DMS153 treated with DMSO at 0.1 percent for 48 hours (cell line): Measurements from ENCODE around the gene MSH5.
A peak's percentile ranks its signal among the peaks of the same experiment; 100 is the strongest.

Experiments
- DNase-seq: peaks from one replicate; lab custom pipeline; 2025; ENCODE audit not compliant: unreplicated experiment; lab: John Stamatoyannopoulos, UW

Gene MSH5

DNA sequence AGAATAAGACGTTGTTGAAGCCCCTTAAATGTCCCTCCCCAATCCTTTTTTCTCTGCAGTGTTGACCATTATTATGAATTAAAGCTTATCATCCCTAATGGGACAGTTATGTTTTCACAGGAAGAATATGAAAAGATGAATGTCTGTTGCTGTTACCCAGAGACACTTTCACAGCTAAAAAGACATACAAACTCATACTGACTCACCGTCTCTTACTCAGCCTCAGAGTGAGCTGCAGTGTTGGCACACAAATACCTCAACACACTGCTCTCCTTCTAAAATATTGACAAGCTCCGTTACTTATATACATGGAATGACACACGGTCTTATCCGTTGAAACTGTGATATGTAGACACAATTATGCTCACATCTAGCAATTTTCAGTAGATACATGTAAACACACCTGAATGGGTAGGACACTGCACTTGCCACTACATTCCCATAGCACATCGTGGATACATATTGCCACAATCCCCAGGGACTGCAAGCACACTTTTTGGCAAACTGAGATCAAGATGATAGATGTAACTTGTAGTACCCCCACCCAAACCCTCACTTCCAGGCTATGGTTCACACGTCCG is 13.0 kb downstream of the MSH5 start:
- DNase-seq: no peak

DNA sequence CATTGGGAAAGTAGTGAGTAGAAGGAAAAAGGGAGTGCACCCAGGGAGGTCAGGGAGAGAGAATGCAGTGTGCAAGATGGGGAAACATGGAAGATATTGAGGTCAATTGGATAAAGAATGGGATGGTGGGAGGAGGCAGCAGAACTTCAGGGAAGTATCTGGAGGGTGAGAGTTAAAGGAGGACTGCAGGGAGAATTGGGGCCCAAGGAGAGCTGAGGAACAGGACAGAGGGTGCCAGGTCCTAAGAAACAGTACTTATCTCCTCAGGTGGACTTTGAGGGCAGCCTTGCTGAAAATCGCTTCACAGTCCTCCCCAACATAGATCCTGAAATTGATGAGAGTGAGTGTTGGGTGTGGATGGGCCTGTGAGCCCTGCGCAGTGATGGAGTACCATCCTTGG is 18.5 kb downstream of the MSH5 start:
- DNase-seq: no peak

DNA sequence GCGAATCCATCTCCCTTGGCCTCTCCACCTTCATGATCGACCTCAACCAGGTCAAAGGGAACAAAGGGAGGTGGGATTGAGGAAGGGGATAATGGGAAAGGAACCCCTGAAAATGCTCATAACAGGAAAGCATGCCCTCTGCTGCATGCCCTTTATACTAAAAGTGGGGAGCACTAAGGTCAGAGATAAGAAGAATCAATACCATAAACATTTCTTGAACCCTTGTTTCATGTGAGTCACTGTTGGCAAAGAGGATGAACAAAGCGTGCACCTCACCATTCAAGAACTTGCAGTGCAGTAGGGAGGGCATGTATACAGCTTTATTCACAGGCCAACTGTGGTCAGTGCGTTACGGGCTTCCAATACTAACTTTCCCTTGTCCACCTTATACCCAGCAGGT is 21.0 kb downstream of the MSH5 start:
- no peak for DNase-seq

DNA sequence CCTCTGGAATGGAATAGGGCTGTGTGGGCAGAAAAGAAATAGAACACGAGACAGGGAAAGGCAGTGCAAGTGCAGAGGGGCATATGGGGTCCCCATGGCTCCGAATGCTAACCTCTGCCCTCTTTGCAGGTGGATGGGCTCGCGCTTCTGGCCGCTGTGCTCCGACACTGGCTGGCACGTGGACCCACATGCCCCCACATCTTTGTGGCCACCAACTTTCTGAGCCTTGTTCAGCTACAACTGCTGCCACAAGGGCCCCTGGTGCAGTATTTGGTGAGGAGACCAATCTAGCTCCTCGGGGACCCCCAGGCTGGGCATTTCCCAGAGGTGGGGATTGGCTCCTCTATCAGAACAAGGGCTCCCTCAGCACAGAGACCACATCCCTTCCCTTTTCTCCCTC is 21.5 kb downstream of the MSH5 start:
- no peak for DNase-seq

DNA sequence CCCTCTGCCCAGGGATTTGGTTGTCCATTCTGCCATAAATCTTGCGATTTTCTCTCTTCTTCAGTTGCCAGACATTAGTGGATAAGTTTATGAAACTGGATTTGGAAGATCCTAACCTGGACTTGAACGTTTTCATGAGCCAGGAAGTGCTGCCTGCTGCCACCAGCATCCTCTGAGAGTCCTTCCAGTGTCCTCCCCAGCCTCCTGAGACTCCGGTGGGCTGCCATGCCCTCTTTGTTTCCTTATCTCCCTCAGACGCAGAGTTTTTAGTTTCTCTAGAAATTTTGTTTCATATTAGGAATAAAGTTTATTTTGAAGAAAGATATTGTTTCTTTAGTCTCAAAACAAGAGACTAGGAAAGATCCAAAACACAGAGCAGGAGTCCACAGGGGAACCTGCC is 22.6 kb downstream of the MSH5 start, which contains the start of gene SAPCD1:
SAPCD1 (plus strand) TSS at position 301 of the 400 bp plus-strand sequence. CDS start 399 bp downstream, outside the sequence.
- DNase-seq: no peak

DNA sequence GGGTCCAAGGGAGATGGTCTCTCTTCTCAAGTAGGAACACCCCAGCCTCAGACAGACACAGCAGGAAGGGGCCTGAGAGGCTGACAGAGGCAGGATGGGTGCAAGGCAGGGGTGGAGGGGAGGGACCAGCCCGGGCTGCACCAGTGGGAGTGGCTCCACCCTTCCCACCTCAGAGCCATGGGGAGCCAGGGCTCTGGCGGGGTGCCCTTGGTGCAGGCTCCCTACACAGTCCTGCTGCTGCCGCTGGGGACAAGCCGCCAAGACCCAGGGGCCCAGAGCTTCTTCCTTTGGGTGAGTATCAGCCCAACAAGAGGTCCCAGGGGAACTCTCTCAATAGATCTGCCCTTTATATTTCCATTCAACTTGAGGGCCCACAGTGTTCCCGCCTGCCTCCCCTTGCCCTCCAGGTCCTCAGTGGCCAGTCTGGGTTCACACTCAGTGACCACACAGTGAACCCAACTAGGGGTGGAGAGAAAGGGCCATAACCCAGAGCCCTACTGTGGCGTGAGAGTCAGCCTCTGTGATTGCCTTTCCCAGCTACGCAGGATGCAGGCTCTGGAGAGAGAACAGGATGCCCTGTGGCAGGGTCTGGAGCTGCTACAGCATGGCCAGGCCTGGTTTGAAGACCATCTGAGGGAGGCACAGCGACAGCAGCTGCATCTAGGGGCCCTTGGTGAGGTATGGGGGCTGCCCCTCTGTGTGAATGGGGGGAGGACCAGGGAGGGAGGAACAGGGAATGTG is 23.2 kb downstream of the MSH5 start:
- no peak for DNase-seq

DNA sequence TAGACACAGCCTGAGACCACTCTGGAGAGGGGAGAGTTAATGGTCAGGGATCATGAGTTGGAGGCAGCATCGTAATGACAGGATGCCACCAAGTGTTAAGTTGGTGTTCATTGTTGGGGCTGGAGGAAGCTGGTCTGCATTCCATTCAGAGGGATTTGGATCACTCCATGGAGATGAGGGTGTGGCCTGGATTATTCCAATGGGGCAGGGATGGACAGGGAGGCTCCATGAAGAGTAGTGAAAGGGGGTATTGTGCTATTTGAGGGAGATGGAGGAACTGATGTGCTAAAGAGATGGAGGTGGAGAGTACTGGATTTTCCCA is 23.8 kb downstream of the MSH5 start:
- no peak for DNase-seq

DNA sequence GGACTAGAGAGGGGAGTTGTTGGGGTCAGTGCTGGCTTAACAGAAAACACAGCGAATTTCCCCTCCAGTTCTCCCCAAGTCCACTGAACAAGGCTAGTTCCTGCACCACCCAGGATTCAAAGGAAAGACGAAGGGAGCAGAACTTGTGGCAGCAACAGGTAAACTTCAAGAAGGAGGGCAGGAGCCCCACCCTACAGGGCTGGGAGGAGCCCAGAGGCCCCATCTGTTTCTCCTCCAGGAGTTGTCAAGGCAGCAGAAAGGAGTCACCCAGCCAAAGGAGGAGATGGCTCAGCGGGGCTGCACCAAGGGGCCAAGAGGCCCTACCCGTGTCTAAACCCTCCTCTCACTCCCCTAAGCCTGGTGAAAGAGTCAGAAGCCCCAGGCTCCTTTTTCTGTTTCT is 24.4 kb downstream of the MSH5 start:
- no peak for DNase-seq

DNA sequence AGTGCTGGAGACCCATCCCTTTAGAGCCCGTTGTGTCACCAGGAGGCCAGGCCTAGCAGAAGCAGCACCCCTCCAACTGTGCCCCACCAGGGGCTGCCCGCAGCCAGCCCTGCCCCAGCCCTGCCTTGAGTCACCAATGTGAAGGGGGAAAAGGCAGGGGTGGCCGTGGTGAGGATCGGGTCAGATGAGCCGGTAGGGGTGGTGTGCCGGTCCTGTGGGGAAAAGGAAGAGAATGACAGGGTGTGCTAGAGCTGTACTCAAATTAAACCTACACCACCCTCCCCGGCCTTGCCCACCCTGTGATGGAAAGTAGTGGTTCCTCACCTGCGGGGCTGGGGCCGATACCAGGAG is 25.7 kb downstream of the MSH5 start:
- no peak for DNase-seq

DNA sequence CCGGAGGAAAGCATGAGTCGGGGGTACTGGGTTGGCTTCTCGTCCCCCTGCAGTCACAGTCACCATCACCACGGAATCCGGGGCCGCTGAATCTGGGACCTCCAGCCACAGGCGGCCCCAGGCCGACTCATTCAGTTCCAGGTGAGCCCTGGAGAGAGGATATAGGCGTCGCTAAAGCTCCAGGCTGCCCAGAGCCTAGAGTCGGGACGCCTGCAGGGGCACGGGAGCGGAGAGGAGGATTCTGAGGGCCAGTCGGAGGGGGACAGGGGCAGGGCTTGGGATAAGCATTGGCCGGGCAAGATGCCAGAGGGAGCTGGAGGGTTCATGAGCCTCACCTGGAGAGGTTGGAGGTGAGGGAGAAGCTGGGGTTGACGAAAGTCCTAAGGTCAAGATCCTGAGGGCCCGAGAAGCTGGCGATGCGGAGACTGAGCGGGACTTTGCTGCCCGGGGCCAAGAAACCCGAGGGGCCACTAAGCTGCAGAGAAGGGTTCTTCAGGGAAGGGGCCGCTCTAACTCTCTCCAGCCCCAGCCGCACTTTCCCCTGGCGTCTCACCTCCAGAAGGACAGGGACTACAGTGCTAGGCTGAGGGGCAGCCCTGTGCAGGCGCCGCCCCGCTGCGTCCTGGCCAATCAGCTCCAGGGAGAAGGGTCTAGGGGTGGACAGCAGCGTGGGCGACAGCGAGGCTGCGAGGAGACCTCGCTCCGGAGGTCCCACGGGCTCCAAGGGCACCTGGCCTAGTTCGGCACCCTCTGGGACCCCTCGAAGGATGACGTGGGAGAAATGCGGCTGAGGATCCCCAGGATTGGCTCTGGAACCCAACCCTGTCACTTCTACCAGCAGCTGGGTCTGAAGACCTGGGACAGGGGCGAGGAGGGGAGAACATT is 26.3 kb downstream of the MSH5 start:
- DNase-seq: no peak

DNA sequence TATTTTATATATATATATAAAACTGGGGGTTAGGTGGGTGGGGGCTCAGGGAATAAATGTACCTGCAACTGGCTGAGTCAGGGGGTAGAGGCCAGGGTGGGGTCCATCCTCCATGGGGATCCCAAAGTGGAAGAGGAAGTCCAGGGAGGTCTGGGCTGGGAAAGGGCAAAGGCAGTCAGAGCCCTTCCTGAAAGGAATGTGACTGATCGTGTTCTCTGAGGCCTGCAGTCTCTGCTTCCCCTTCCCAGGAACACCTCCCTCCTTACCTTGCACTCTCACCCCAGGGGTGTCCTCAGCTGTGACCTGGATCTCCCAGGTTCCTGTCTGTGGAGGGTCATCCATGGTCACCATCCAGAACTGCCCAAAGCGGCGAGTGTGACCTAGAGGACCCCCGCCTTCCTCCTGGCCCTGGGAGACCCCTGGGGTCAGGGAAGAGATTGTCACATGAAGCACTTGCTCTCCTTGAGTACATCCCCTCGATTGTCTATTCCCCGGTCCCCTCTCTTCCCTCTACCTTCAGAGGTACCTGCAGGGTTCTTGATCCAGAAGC is 27.4 kb downstream of the MSH5 start:
- no peak for DNase-seq

DNA sequence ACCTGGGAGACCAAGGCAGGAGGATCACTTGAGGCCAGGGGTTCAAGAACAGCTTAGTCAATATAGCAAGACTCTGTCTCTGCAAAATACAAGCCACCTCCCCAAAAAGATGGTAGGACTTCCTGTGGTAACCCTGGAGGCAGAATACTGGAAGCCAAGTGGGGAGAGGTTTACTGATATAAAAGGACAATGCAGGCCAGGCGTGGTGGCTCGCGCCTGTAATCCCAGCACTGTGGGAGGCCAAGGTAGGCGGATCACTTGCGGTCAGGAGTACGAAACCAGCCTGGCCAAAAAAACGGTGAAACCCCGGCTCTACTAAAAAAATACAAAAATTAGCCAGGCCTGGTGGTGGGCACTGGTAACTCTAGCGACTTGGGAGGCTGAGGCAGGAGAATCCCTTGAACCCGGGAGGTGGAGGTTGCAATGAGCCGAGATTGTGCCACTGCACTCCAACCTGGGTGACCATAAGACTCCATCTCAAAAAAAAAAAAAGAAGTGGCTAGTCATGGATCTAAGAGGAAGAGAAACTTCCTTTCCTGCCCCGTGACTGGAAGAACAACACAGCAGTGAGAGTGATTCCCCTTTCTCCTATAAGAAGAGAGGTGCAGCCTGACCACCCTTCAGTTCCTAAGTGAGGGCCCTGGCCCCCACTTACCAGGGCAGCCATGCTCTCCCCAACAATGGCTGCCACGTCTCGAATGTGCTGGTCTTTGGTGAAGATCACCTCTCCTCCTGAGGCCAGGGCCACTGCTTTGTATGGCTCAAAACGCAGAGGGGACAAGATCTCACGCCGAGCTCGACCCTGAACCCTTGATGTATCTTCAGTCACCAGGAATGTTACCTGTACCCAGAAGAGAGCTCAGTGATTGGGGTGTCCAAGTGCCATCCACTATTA is 28.8 kb downstream of the MSH5 start:
- DNase-seq: no peak

DNA sequence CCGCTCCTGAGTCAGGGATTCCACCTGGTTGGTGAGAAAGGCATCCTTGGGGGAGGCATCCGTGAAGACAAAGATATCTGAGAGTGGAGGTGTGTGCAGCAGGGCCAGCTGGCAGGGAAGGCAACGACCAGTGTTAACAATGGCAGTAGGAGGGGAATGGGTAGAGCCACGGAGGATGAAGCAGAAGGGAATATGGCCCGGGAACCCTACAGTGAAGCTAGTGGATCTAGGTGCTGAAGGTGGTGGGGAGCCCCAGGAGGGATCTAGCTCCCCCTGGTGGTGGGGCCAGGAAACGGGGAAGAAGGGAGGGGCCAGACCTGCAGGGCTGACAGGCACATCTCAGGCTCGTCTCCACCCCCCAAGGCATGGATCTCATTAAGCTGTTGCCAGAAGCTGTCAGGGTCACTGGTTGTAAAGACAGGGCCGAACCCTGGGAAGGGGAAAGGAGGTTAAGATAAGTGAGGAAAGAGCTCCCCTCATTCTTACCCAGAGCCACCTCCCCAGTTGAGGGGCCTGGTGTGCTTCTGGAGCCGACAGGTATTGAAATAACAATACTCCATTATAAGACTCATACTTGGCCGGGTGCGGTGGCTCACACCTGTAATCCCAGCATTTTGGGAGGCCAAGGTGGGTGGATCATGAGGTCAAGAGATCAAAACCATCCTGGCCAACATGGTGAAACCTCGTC is 30.0 kb downstream of the MSH5 start:
- peak; percentile 36 for DNase-seq

DNA sequence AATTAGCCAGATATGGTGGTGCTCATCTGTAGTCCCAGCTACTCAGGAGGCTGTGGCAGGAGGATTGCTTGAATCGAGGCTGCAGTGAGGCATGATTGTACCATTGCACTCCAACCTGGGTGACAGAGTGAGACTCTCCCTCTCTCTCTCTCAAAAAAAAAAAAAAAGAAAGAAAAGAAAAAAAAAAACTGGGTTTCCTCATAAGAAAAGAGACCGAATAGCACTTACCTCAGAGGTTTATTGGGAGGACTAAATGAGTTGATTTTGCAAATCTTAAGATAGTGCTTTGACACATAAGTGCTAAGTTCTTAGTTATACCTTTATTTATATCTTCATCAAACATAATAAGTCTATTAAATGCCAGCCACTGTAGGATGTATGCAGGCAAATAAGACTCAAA is 31.1 kb downstream of the MSH5 start:
- no peak for DNase-seq

DNA sequence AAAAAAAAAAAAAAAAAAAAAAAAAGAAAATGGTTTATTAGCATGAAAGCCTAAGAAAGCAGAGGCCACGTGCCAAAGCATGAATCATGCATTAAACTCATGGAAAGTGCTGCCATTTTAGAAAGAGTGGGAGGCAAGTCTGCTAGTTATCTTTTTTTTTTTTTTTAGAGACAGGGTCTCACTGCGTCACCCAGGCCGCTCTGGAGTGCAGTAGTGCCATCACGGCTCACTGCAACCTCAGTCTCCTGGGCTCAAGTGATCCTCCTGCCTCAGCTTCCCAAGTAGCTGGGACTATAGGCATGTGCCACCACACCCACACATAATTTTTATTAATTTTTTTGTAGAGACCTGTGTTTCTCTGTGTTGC is 32.2 kb downstream of the MSH5 start:
- no peak for DNase-seq

DNA sequence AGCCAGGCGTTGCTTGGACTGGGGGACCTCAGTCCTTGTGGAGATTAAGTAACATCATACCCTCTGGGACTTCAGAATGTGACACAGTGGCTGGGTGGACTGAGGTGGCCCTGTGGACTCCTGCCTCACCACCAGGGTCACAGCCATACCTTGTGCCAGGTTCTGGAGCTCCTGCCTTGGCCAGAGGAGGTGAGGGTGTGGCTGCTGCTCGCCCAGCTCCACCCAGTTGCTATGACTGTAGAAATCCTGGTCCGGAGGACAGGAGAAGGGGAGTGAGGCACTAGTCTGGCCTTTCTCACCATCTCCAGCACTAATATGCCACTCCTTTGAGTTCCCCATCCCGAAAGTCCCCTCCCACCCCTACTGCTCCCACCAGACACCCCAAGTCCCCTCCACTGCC is 35.4 kb downstream of the MSH5 start:
- DNase-seq: no peak

DNA sequence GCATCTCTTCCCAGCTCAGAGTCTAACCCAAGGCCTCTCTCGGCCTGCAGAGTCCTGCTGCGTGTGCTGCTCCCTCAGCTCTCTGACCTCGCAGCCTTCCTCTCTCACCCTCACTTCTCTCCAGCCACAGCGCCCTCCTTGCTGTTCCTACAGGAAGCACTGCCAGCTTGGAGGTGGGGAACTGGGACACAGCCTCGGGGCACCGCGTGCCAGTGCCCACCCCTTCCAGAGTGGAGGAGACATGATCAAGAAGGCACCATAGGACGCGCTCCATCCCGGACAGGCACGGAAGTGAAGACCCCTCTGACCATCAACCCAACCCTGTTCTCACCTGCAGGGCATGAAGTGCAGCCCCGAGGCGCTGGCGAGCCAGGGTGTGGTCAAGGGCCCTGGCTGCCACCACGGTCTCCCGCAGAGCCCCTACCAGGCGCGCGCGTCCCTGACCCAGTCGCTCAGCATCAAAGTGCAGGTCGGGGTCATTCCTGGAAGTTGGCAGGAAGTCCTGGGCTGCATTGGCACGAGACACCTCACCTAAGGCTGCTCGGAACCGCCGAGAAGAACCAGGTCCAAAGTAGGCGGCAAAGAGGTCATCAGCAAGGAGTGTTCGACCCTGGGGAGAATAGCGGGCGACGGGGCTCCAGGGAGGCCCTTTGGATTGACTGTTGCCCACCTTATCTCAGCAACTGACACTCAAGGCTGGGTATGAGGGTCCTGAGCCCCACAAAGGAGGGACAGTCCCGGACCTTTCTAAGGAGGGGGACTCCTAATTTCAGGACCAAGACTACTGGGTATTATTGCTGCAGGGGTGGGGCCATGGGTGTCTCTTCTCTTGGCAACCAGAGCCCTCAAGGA is 36.1 kb downstream of the MSH5 start:
- no peak for DNase-seq

DNA sequence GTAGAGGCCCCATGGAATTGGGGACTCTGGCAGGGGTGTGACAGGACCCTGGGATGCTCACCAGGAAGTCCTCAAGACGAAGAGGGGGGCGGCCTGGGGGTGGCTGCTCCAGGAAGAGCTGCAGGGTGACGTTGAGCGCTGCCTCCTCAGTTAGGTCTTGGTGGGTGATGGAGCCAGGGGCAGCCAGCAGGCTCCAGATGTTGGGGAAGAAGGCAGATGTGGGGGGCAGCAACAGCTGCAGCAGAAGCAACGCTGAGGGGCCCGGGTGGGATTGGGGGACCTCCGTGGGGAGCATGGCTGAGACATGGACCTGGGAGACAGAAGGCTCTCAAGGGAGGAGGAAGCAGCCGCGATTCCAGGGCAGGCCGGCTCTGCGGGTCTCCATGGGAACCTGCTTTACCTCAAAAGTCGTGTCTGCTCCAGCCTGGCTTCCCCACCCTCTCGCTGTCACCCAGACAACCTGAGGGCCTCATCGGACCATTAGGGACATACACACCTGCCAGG is 36.7 kb downstream of the MSH5 start:
- peak; percentile 37 for DNase-seq

DNA sequence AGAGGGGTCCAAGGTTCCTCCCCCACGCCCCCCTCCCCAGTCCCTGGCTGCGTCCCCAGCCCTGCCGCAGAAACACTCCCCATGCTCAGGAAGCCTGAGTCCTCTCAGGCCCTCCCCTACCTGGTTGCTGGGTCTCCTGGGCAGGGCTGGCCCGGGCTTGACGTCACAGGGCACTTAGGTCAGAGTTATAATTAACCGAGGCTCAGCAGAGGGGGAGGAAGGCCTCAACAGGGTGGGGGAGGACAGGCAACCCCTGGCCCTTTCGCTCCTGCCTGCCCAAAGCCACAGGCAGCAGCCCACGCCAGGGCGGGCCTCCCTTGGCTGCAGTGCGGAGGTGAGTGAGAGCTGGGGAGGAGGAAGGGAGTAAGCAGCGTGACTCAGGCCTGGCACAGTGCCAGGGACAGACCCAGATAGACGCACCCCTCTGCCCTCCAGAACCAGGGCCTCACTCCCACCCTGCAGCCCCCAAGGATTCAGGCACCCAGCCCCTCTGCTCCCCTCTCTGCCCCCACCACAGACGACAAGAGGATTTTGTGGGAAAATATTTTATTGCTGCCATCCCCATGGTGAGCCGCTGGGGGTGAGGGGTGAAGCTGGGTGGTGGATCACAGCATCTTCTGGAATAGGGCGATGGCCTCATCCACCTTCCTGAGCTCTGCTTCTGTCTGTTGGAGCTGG is 37.3 kb downstream of the MSH5 start, which contains the start of gene VWA7:
VWA7 (minus strand) TSS at position 340 of the 678 bp plus-strand sequence. CDS start 549 bp downstream, outside the sequence.
- DNase-seq: peak; percentile 30
